ENCODE measurements around the gene FNIP2.
"Not testable (repeated sequence)": the region's sequence is repeated elsewhere in the genome, so short reads cannot be mapped to it uniquely, and the experiment has no call there.

Gene FNIP2

GRCh38 chr4:158754385-158755180 is 14.2 kb upstream of the FNIP2 start:
- Mint-ChIP-seq H3K36me3 (ENCODE audit: low read depth) (no peaks in the 10 kb centered on the region), H3K27ac (no peak overlapping the region), H3K4me3 (no peak overlapping the region), H3K4me1 (ENCODE audit: low read depth) (no peaks in the 10 kb centered on the region), H3K9me3 (no peaks in the 10 kb centered on the region), H3K27me3 (ENCODE audit: low read depth) (peaks cover 38% of the 10 kb centered on the region)
- DNase-seq (ENCODE audit: low spot score) = no peak

GRCh38 chr4:158755819-158756218 is 13.0 kb upstream of the FNIP2 start:
- H3K4me1 Mint-ChIP-seq (ENCODE audit: low read depth); H3K9me3 Mint-ChIP-seq; DNase-seq (ENCODE audit: low spot score); H3K27ac Mint-ChIP-seq; H3K4me3 Mint-ChIP-seq; H3K36me3 Mint-ChIP-seq (ENCODE audit: low read depth): not testable (repeated sequence)
- H3K27me3 Mint-ChIP-seq (ENCODE audit: low read depth) = peaks cover 34% of the 10 kb centered on the region

GRCh38 chr4:158756588-158756987 is 12.2 kb upstream of the FNIP2 start:
- no peak overlapping the region for H3K4me3 Mint-ChIP-seq
- H3K4me1 Mint-ChIP-seq (ENCODE audit: low read depth) = no peaks in the 10 kb centered on the region
- H3K27me3 Mint-ChIP-seq (ENCODE audit: low read depth) = peaks cover 34% of the 10 kb centered on the region
- no peak for DNase-seq (ENCODE audit: low spot score)
- H3K9me3 Mint-ChIP-seq = no peaks in the 10 kb centered on the region
- H3K27ac Mint-ChIP-seq = no peak overlapping the region
- no peaks in the 10 kb centered on the region for H3K36me3 Mint-ChIP-seq (ENCODE audit: low read depth)

GRCh38 chr4:158758142-158758541 is 10.7 kb upstream of the FNIP2 start:
- Mint-ChIP-seq H3K4me1 (ENCODE audit: low read depth) (no peaks in the 10 kb centered on the region), H3K27me3 (ENCODE audit: low read depth) (peaks cover 34% of the 10 kb centered on the region), H3K9me3 (no peaks in the 10 kb centered on the region), H3K4me3 (no peak overlapping the region), H3K36me3 (ENCODE audit: low read depth) (no peaks in the 10 kb centered on the region), H3K27ac (no peak overlapping the region)
- no peak for DNase-seq (ENCODE audit: low spot score)

GRCh38 chr4:158758703-158759102 is 10.1 kb upstream of the FNIP2 start:
- Mint-ChIP-seq H3K4me3 (no peak overlapping the region), H3K4me1 (ENCODE audit: low read depth) (no peaks in the 10 kb centered on the region), H3K36me3 (ENCODE audit: low read depth) (no peaks in the 10 kb centered on the region), H3K27me3 (ENCODE audit: low read depth) (peaks cover 34% of the 10 kb centered on the region), H3K27ac (no peak overlapping the region), H3K9me3 (no peaks in the 10 kb centered on the region)
- DNase-seq (ENCODE audit: low spot score) = no peak

- H3K27ac Mint-ChIP-seq; H3K4me1 Mint-ChIP-seq (ENCODE audit: low read depth); H3K9me3 Mint-ChIP-seq; H3K36me3 Mint-ChIP-seq (ENCODE audit: low read depth); H3K4me3 Mint-ChIP-seq; DNase-seq (ENCODE audit: low spot score): not testable (repeated sequence)
- H3K27me3 Mint-ChIP-seq (ENCODE audit: low read depth) = peaks cover 30% of the 10 kb centered on the region
Observed at GRCh38 chr4:158759539-158759938, 9.3 kb upstream of the FNIP2 start.

GRCh38 chr4:158760866-158761265 is 8.0 kb upstream of the FNIP2 start:
- Mint-ChIP-seq H3K4me1 (ENCODE audit: low read depth) (no peaks in the 10 kb centered on the region), H3K27me3 (ENCODE audit: low read depth) (peaks cover 22% of the 10 kb centered on the region), H3K27ac (no peak overlapping the region), H3K9me3 (no peaks in the 10 kb centered on the region), H3K4me3 (no peak overlapping the region), H3K36me3 (ENCODE audit: low read depth) (no peaks in the 10 kb centered on the region)
- DNase-seq (ENCODE audit: low spot score) = no peak

- DNase-seq (ENCODE audit: low spot score) = no peak
- Mint-ChIP-seq H3K4me3 (no peak overlapping the region), H3K36me3 (ENCODE audit: low read depth) (no peaks in the 10 kb centered on the region), H3K27me3 (ENCODE audit: low read depth) (peaks cover 13% of the 10 kb centered on the region), H3K4me1 (ENCODE audit: low read depth) (peaks cover 4% of the 10 kb centered on the region), H3K9me3 (no peaks in the 10 kb centered on the region), H3K27ac (no peak overlapping the region)
Observed at GRCh38 chr4:158762553-158762952, 6.3 kb upstream of the FNIP2 start.

GRCh38 chr4:158763462-158763861 is 5.4 kb upstream of the FNIP2 start:
- Mint-ChIP-seq H3K36me3 (ENCODE audit: low read depth) (no peaks in the 10 kb centered on the region), H3K4me1 (ENCODE audit: low read depth) (peaks cover 10% of the 10 kb centered on the region), H3K9me3 (no peaks in the 10 kb centered on the region), H3K27me3 (ENCODE audit: low read depth) (peaks cover 7% of the 10 kb centered on the region), H3K4me3 (no peak overlapping the region), H3K27ac (no peak overlapping the region)
- no peak for DNase-seq (ENCODE audit: low spot score)

- H3K9me3 Mint-ChIP-seq = no peaks in the 10 kb centered on the region
- H3K27ac Mint-ChIP-seq = peak overlapping the region; percentile 18
- H3K4me3 Mint-ChIP-seq = no peak overlapping the region
- no peak for DNase-seq (ENCODE audit: low spot score)
- no peaks in the 10 kb centered on the region for H3K36me3 Mint-ChIP-seq (ENCODE audit: low read depth)
- H3K4me1 Mint-ChIP-seq (ENCODE audit: low read depth) = peaks cover 25% of the 10 kb centered on the region
- H3K27me3 Mint-ChIP-seq (ENCODE audit: low read depth) = peaks cover 7% of the 10 kb centered on the region
Observed at GRCh38 chr4:158766434-158767044, 2.3 kb upstream of the FNIP2 start.

- Mint-ChIP-seq H3K36me3 (ENCODE audit: low read depth) (no peaks in the 10 kb centered on the region), H3K4me3 (peak overlapping the region; percentile 80), H3K27me3 (ENCODE audit: low read depth) (peaks cover 7% of the 10 kb centered on the region), H3K4me1 (ENCODE audit: low read depth) (peaks cover 30% of the 10 kb centered on the region), H3K9me3 (no peaks in the 10 kb centered on the region), H3K27ac (no peak overlapping the region)
- no peak for DNase-seq (ENCODE audit: low spot score)
Observed at GRCh38 chr4:158767451-158767850, 1.4 kb upstream of the FNIP2 start.

- peaks cover 36% of the 10 kb centered on the region for H3K4me1 Mint-ChIP-seq (ENCODE audit: low read depth)
- peaks cover 7% of the 10 kb centered on the region for H3K27me3 Mint-ChIP-seq (ENCODE audit: low read depth)
- H3K36me3 Mint-ChIP-seq (ENCODE audit: low read depth) = peaks cover 3% of the 10 kb centered on the region
- no peaks in the 10 kb centered on the region for H3K9me3 Mint-ChIP-seq
- DNase-seq (ENCODE audit: low spot score) = peak; percentile 45
- H3K27ac Mint-ChIP-seq = peak overlapping the region; percentile 97
- H3K4me3 Mint-ChIP-seq = peak overlapping the region; percentile 99
Observed at GRCh38 chr4:158769175-158769921, 522 bp downstream of the FNIP2 start.

- peaks cover 44% of the 10 kb centered on the region for H3K4me1 Mint-ChIP-seq (ENCODE audit: low read depth)
- peak overlapping the region; percentile 99 for H3K4me3 Mint-ChIP-seq
- peaks cover 3% of the 10 kb centered on the region for H3K36me3 Mint-ChIP-seq (ENCODE audit: low read depth)
- peak overlapping the region; percentile 33 for H3K27ac Mint-ChIP-seq
- DNase-seq (ENCODE audit: low spot score) = no peak
- H3K27me3 Mint-ChIP-seq (ENCODE audit: low read depth) = peaks cover 5% of the 10 kb centered on the region
- no peaks in the 10 kb centered on the region for H3K9me3 Mint-ChIP-seq
Observed at GRCh38 chr4:158770671-158771070, 1.8 kb downstream of the FNIP2 start.

GRCh38 chr4:158771776-158772175 is 3.0 kb downstream of the FNIP2 start:
- no peaks in the 10 kb centered on the region for H3K9me3 Mint-ChIP-seq
- no peak overlapping the region for H3K27ac Mint-ChIP-seq
- H3K36me3 Mint-ChIP-seq (ENCODE audit: low read depth) = peaks cover 3% of the 10 kb centered on the region
- H3K27me3 Mint-ChIP-seq (ENCODE audit: low read depth) = peaks cover 3% of the 10 kb centered on the region
- peaks cover 46% of the 10 kb centered on the region for H3K4me1 Mint-ChIP-seq (ENCODE audit: low read depth)
- no peak for DNase-seq (ENCODE audit: low spot score)
- H3K4me3 Mint-ChIP-seq = no peak overlapping the region
